WTC11 (cell line): ENCODE measurements around the gene ARHGAP20. TPM values are rescaled to one million over a fixed set of nuclear protein-coding genes. Genes with fewer than 3 reads are reported as not detected.

ENCODE experiments used
- ATAC-seq: fragments of 200-7000 bp; cut with Tn5 transposase; 2 replicates; pipeline ENCODE4 v1.10.0; 2021; ENCODE audit warnings: mild to moderate bottlenecking, moderate library complexity
- CTCF ChIA-PET: fragments of 300-600 bp; sonication (Branson Sonifier 250); formaldehyde crosslinking; loops from one replicate; lab custom pipeline; 2021; ENCODE audit warnings: antibody characterized with exemption; lab: Charles Lee
- POLR2A ChIA-PET: fragments of 350-600 bp; sonication (Branson Sonifier 250); formaldehyde crosslinking; loops from one replicate; lab custom pipeline; 2021; ENCODE audit warnings: antibody characterized with exemption; lab: Charles Lee
- DNase-seq: peaks from one replicate; pipeline ENCODE4 v3.0.0; 2021; ENCODE audit warnings: low spot score
- H3K27ac Mint-ChIP-seq: 2 replicates; pipeline ENCODE4 v1.8.0; 2021; ENCODE audit warnings: mixed read lengths
- H3K27me3 Mint-ChIP-seq: 2 replicates; pipeline ENCODE4 v1.8.0; 2021; ENCODE audit warnings: low read depth, mild to moderate bottlenecking, moderate library complexity, mixed read lengths
- H3K36me3 Mint-ChIP-seq: 2 replicates; pipeline ENCODE4 v1.8.0; 2021; ENCODE audit warnings: mixed read lengths
- H3K4me1 Mint-ChIP-seq: 2 replicates; pipeline ENCODE4 v1.8.0; 2022; ENCODE audit warnings: mixed read lengths
- H3K4me3 Mint-ChIP-seq: 2 replicates; pipeline ENCODE4 v1.8.0; 2021; ENCODE audit warnings: mild to moderate bottlenecking, moderate library complexity, mixed read lengths
- H3K9me3 Mint-ChIP-seq: 2 replicates; pipeline ENCODE4 v1.8.0; 2021; ENCODE audit warnings: mixed read lengths
- AR ChIP-seq: fragments of 250-450 bp; sonication (Bioruptor Pico); IDR thresholded peaks from 2 replicates; pipeline ENCODE4 v1.9.0; 2021; ENCODE audit warnings: mild to moderate bottlenecking
- ATF2 ChIP-seq: sonication (generic); formaldehyde crosslinking; IDR thresholded peaks from 2 replicates; pipeline ENCODE4 v1.8.1; 2022; ENCODE audit warnings: low read depth, missing genetic modification reagents, borderline replicate concordance
- FOXJ3 ChIP-seq: sonication (generic); formaldehyde crosslinking; IDR thresholded peaks from 2 replicates; pipeline ENCODE4 v1.9.0; 2021; ENCODE audit warnings: missing genetic modification reagents, mild to moderate bottlenecking, borderline replicate concordance
- IRF2 ChIP-seq: sonication (generic); formaldehyde crosslinking; IDR thresholded peaks from 2 replicates; pipeline ENCODE4 v1.8.0; 2022; ENCODE audit warnings: low read depth, missing genetic modification reagents, borderline replicate concordance
- JAZF1 ChIP-seq: fragments of 250-450 bp; sonication (Bioruptor Pico); IDR thresholded peaks from 2 replicates; pipeline ENCODE4 v1.9.0; 2021; ENCODE audit warnings: moderate library complexity, mild to moderate bottlenecking, inconsistent platforms
- NFATC4 ChIP-seq: fragments of 250-450 bp; sonication (Bioruptor Pico); IDR thresholded peaks from 2 replicates; pipeline ENCODE4 v1.9.0; 2021; ENCODE audit warnings: mild to moderate bottlenecking
- PRDM15 ChIP-seq: sonication (generic); formaldehyde crosslinking; IDR thresholded peaks from 2 replicates; pipeline ENCODE4 v1.8.0; 2022; ENCODE audit warnings: missing genetic modification reagents
- PRRX2 ChIP-seq: fragments of 250-450 bp; sonication (Bioruptor Pico); IDR thresholded peaks from 2 replicates; pipeline ENCODE4 v1.8.0; 2021; ENCODE audit warnings: mild to moderate bottlenecking
- RELA ChIP-seq: sonication (generic); formaldehyde crosslinking; IDR thresholded peaks from 2 replicates; pipeline ENCODE4 v1.8.1; 2022; ENCODE audit warnings: missing genetic modification reagents, mild to moderate bottlenecking, borderline replicate concordance
- USF1 ChIP-seq: sonication (generic); formaldehyde crosslinking; IDR thresholded peaks from 2 replicates; pipeline ENCODE4 v1.8.0; 2022; ENCODE audit warnings: mild to moderate bottlenecking, missing genetic modification reagents
- ZNF138 ChIP-seq: sonication (generic); formaldehyde crosslinking; conservative IDR thresholded peaks from 2 replicates; pipeline ENCODE4 v1.8.1; 2022; ENCODE audit warnings: mild to moderate bottlenecking, moderate library complexity, missing genetic modification reagents
- ZNF219 ChIP-seq: sonication (generic); formaldehyde crosslinking; IDR thresholded peaks from 2 replicates; pipeline ENCODE4 v1.8.0; 2023; ENCODE audit warnings: missing genetic modification reagents, mild to moderate bottlenecking, borderline replicate concordance
- ZNF317 ChIP-seq: sonication (generic); formaldehyde crosslinking; IDR thresholded peaks from 2 replicates; pipeline ENCODE4 v1.8.1; 2023; ENCODE audit warnings: low read depth, mild to moderate bottlenecking, moderate library complexity, missing genetic modification reagents, borderline replicate concordance
- ZNF396 ChIP-seq: fragments of 250-450 bp; sonication (Bioruptor Pico); IDR thresholded peaks from 2 replicates; pipeline ENCODE4 v1.8.0; 2021; ENCODE audit warnings: mild to moderate bottlenecking, moderate library complexity, borderline replicate concordance
- total RNA-seq: library from RNA; stranded (reverse); gene quantifications from 3 replicates; pipeline ENCODE4 v1.2.3, GENCODE V29; 2021
- TF ChIP-seq, protein P1 (sequence below): sonication (generic); formaldehyde crosslinking; IDR thresholded peaks from 2 replicates; pipeline ENCODE4 v1.8.1; 2023; ENCODE audit warnings: mild to moderate bottlenecking, missing genetic modification reagents
- TF ChIP-seq, protein P2 (sequence below): sonication (generic); formaldehyde crosslinking; IDR thresholded peaks from 2 replicates; pipeline ENCODE4 v1.8.1; 2022; ENCODE audit warnings: low read depth, mild to moderate bottlenecking, moderate library complexity, missing genetic modification reagents, borderline replicate concordance
- TF ChIP-seq, protein P3 (sequence below): sonication (generic); formaldehyde crosslinking; IDR thresholded peaks from 2 replicates; pipeline ENCODE4 v1.8.0; 2023; ENCODE audit warnings: missing genetic modification reagents

ARHGAP20 gene
- total RNA-seq, 1 experiment from 2014 or later: 0.15 TPM

DNA sequence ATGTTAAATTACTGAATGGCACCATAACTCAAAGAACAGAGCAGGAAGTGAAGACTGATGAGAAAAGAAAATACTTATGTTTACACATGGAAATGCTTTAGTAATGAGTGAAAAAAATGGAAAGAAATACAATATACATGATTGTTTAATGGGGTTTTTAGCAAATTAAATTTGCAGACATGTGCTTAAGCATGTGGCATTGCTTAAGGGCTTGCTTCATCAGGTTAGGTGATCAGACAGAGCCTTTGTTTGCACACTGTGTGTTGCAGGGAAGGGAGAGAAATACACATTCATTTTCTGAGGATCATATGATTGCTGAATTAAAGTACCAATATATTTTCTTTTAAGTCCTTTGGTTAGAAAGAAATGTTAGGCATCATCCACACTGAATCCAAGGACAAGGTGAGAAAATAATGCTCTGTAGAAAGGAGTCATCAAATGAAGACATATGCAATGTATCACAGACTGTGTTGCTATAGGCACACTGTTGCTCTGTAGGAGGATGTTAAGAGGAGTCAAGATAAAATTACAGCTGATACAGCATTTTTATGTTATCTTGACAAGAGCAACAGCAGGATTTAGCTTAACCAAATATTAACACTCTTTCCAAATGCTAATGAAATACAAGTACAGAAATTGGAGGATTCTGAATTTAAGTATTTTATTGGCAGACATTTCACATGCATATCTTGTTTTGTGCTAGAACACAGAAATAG, 23.4 kb upstream of the ARHGAP20 start:
- TF ChIP-seq AR (no peak), ZNF317 (CRISPR knock-in tag) (no peak), ATF2 (CRISPR knock-in tag) (no peak), NFATC4 (CRISPR knock-in tag) (no peak)
- Mint-ChIP-seq H3K36me3 (no peaks in the 10 kb centered on the region), H3K27ac (no peak overlapping the region), H3K27me3 (no peaks in the 10 kb centered on the region), H3K9me3 (no peaks in the 10 kb centered on the region), H3K4me1 (no peaks in the 10 kb centered on the region), H3K4me3 (no peak overlapping the region)
- DNase-seq: no peak
- ATAC-seq: no peak
- ChIA-PET POLR2A (no interaction called here), CTCF (no interaction called here)

DNA sequence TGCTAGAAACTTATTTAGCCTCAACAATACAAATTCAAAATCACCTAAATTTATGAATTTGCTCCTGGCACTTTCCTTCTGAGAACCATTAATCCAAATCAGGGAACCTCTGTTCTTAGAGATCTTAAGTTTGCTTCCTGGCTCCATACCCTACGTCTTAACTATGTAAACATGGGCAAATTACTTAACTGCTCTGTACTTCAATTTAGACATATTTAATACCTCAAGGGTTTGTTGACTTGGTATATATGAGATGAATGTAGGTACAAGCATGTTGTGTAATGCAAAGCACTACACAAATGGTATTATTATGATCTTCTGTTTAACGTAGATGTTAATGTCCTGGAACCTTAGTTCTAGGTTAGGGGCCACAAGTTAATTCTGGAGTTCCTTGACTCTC, 22.6 kb upstream of the ARHGAP20 start:
- Mint-ChIP-seq H3K9me3 (no peaks in the 10 kb centered on the region), H3K36me3 (no peaks in the 10 kb centered on the region), H3K4me3 (no peak overlapping the region), H3K27ac (no peak overlapping the region), H3K4me1 (no peaks in the 10 kb centered on the region), H3K27me3 (no peaks in the 10 kb centered on the region)
- no peak for ATAC-seq
- no peak for DNase-seq
- CTCF ChIA-PET: no interaction called here
- POLR2A ChIA-PET: no interaction called here
- TF ChIP-seq, protein P1, sequence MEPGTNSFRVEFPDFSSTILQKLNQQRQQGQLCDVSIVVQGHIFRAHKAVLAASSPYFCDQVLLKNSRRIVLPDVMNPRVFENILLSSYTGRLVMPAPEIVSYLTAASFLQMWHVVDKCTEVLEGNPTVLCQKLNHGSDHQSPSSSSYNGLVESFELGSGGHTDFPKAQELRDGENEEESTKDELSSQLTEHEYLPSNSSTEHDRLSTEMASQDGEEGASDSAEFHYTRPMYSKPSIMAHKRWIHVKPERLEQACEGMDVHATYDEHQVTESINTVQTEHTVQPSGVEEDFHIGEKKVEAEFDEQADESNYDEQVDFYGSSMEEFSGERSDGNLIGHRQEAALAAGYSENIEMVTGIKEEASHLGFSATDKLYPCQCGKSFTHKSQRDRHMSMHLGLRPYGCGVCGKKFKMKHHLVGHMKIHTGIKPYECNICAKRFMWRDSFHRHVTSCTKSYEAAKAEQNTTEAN (CRISPR knock-in tag): no peak
- TF ChIP-seq ZNF396 (CRISPR knock-in tag) (no peak), PRRX2 (no peak), USF1 (CRISPR knock-in tag) (no peak), RELA (CRISPR knock-in tag) (no peak), IRF2 (CRISPR knock-in tag) (no peak), NFATC4 (CRISPR knock-in tag) (no peak)
- TF ChIP-seq, protein P2, sequence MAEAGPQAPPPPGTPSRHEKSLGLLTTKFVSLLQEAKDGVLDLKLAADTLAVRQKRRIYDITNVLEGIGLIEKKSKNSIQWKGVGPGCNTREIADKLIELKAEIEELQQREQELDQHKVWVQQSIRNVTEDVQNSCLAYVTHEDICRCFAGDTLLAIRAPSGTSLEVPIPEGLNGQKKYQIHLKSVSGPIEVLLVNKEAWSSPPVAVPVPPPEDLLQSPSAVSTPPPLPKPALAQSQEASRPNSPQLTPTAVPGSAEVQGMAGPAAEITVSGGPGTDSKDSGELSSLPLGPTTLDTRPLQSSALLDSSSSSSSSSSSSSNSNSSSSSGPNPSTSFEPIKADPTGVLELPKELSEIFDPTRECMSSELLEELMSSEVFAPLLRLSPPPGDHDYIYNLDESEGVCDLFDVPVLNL (CRISPR knock-in tag): no peak

DNA sequence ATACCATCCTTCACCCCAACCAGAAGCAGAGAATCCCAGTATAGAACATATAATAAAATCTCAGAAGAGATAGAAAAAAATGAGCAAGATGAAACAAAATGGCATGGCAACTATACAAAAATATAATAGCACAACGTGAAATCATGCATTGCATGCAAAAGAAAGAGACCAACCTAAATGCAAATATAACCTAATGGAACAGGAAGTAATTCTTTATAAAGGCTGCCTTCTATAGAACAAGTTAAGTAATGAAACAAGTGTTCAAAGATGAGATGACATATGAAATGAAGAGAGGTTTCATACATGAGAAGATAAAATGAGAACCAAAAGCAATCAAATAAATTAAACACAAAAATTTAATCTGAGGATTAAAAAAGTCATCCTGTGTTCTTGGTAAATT, 18.5 kb upstream of the ARHGAP20 start:
- Mint-ChIP-seq H3K27me3 (no peaks in the 10 kb centered on the region), H3K36me3 (no peaks in the 10 kb centered on the region), H3K27ac (no peak overlapping the region), H3K4me3 (no peak overlapping the region), H3K9me3 (no peaks in the 10 kb centered on the region), H3K4me1 (no peaks in the 10 kb centered on the region)
- ATAC-seq (no peak), DNase-seq (no peak)
- ChIA-PET POLR2A (no interaction called here), CTCF (no interaction called here)
- TF ChIP-seq ZNF396 (CRISPR knock-in tag) (no peak), PRDM15 (CRISPR knock-in tag) (no peak), FOXJ3 (CRISPR knock-in tag) (no peak), JAZF1 (no peak), ZNF138 (CRISPR knock-in tag) (no peak), ZNF219 (no peak)
- TF ChIP-seq, protein P1 (CRISPR knock-in tag): no peak
- TF ChIP-seq, protein P3, sequence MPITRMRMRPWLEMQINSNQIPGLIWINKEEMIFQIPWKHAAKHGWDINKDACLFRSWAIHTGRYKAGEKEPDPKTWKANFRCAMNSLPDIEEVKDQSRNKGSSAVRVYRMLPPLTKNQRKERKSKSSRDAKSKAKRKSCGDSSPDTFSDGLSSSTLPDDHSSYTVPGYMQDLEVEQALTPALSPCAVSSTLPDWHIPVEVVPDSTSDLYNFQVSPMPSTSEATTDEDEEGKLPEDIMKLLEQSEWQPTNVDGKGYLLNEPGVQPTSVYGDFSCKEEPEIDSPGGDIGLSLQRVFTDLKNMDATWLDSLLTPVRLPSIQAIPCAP (CRISPR knock-in tag): no peak
